ENCODE measurements around the gene PLEKHF1. TPM values are rescaled to one million over a fixed set of nuclear protein-coding genes. Genes with fewer than 3 reads are reported as not detected.

The PLEKHF1 gene, protein sequence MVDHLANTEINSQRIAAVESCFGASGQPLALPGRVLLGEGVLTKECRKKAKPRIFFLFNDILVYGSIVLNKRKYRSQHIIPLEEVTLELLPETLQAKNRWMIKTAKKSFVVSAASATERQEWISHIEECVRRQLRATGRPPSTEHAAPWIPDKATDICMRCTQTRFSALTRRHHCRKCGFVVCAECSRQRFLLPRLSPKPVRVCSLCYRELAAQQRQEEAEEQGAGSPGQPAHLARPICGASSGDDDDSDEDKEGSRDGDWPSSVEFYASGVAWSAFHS
- 10 to 100 TPM; 32.4 to 86.3 TPM for total RNA-seq

DNA sequence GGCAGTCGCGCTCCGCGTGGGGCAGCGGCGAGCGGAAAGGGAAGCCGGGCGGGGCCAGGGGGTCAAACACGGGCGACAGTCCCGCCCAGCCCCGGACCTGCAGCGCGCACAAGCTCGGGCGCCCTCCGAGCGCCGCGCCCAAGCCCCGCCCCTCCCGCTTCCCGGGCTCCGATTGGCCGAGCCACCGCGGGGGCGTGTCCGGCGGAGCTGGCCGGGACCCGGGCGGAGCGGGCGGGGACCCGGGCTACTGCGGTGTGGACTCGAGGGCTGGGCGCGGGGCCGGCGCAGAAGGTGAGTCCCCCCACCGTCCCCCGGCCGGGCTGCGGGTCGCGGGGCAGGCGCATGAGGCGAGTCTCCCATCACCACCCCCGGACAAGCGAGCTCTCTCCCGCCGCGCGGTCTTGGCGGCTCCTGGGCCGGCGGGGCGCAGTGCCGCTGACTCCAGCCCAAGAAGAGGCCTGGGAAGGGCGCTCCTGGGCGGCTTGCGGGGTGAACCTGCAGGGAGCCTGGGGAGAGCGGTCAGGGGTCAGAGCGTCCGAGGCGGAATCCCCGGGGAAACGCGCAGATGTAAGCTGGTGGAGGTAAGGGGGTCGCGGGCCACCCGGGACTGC is at the start of gene PLEKHF1:
PLEKHF1 (plus strand) TSS at position 247 of the 611 bp plus-strand sequence. CDS start 8,379 bp downstream, outside the sequence.
- TF ChIP-seq, protein P1, sequence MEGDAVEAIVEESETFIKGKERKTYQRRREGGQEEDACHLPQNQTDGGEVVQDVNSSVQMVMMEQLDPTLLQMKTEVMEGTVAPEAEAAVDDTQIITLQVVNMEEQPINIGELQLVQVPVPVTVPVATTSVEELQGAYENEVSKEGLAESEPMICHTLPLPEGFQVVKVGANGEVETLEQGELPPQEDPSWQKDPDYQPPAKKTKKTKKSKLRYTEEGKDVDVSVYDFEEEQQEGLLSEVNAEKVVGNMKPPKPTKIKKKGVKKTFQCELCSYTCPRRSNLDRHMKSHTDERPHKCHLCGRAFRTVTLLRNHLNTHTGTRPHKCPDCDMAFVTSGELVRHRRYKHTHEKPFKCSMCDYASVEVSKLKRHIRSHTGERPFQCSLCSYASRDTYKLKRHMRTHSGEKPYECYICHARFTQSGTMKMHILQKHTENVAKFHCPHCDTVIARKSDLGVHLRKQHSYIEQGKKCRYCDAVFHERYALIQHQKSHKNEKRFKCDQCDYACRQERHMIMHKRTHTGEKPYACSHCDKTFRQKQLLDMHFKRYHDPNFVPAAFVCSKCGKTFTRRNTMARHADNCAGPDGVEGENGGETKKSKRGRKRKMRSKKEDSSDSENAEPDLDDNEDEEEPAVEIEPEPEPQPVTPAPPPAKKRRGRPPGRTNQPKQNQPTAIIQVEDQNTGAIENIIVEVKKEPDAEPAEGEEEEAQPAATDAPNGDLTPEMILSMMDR (IDR thresholded peaks at IDR 0.05) = no peak
- Histone ChIP-seq H3K4me3 (peak within 1 kb of the TSS; percentile 87 to 89), H3K27ac (peak within 1 kb of the TSS; percentile 94 to 96), H3K9me3 (no peaks in the 10 kb centered on the region), H3K27me3 (no peaks in the 10 kb centered on the region), H3K36me3 (peaks cover 4% of the 10 kb centered on the region), H3K4me1 (peaks cover 0 to 76% of the 10 kb centered on the region in 2 donors)
- DNase-seq (ENCODE audit: low spot score) = peak; percentile 92

DNA sequence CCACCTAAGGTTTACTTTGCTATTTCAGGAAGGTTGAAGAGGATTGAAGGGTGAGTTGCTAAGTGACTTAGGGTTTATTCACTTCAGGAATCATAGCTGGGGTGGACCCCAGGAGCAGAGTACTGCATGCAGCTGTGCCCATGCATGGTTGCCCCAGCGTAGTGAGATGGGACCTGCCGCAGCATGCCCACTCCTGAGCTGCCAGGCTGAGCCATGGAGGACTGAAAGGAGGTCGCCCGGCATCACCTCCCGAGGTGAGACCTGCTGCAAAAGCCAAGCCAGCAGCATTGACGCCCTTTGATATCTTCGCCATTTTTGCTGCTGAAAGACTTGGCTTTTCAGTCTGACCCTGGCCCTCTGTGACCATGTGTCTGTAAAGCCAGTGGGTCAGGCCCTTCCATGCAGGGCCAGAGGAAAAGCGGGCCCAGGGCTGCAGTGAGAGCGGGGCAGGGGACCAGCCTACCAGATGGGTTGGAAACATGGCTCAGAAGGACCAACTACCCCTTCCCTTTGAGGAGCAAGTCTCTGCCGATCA is 49.3 kb upstream of the PLEKHF1 start:
- no peaks in the 10 kb centered on the region for H3K4me1 ChIP-seq
- TF ChIP-seq, protein P1 (IDR thresholded peaks at IDR 0.05) = no peak
- no peaks in the 10 kb centered on the region for H3K9me3 ChIP-seq
- no peak overlapping the region for H3K4me3 ChIP-seq
- no peaks in the 10 kb centered on the region for H3K27me3 ChIP-seq
- no peak for DNase-seq (ENCODE audit: low spot score)
- H3K27ac ChIP-seq = no peak overlapping the region
- peaks cover 48% of the 10 kb centered on the region for H3K36me3 ChIP-seq

DNA sequence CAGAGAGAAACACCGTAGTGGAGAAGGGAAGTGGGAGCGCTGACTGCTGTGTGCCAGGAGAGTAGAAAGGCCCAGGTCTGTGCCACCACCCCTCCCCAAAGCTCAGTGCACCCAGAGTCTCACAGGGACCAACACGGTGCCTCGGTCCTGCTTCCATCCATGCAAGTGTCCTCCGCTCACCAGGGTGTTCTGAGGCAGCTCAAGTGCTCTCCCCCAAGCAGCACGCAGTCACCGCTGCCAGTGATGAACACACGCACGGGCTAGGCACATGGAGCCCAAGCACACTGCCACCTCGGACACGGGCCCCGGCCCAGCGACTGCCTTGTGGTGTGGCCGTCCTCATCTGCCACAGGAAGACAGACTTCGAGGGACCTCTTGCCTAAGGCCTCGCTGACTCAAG is 48.7 kb upstream of the PLEKHF1 start:
- H3K9me3 ChIP-seq = no peaks in the 10 kb centered on the region
- H3K27ac ChIP-seq = no peak overlapping the region
- DNase-seq (ENCODE audit: low spot score) = no peak
- no peaks in the 10 kb centered on the region for H3K27me3 ChIP-seq
- no peak overlapping the region for H3K4me3 ChIP-seq
- peaks cover 43% of the 10 kb centered on the region for H3K36me3 ChIP-seq
- H3K4me1 ChIP-seq = no peaks in the 10 kb centered on the region
- TF ChIP-seq, protein P1 (IDR thresholded peaks at IDR 0.05) = no peak

DNA sequence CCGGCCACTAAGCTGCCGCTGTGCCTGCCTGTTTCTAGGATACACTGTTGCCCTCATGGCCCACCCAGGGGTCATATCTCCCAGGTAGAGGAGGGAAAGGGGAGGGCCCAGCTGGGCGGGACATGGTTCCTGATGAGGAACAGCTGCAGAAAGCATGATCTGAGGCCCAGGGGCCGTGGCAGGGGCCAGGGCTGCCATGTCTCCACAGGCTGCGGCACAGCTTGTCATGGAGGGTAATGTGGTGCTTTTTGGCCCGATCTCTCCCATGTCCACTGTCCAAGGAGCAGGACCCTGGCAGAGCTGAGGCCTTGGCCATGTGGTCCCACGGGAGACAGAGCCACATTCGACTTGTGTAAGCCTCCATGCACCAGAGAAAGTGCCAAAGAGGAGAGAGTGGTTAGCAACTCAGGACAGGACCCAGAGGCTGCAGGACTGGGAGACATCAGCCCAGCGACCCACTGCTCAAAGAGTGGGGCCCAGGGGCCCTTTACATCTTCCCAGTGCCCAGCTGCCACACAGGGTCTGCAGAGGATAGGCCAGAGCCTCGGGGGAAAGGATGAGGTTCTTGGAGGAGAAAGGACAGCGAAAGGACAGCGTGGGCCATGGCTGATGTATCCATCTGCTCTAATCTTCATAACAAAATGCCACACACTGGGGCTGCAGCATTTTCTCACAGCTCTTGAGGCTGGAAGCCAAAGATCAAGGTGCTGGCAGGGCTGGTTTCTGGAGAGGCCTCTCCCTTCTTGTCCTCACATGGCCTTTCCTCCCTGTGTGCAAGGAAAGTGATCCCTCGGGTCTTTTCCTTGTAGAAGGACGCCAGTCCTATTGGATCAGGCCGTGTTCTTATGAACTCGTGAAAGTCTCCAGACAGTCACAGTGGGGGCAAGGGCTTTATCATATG is 47.6 kb upstream of the PLEKHF1 start:
- Histone ChIP-seq H3K27me3 (no peaks in the 10 kb centered on the region), H3K4me3 (no peak overlapping the region), H3K36me3 (peaks cover 33% of the 10 kb centered on the region), H3K4me1 (no peaks in the 10 kb centered on the region), H3K27ac (no peak overlapping the region), H3K9me3 (no peaks in the 10 kb centered on the region)
- TF ChIP-seq, protein P1 (IDR thresholded peaks at IDR 0.05) = no peak
- no peak for DNase-seq (ENCODE audit: low spot score)

DNA sequence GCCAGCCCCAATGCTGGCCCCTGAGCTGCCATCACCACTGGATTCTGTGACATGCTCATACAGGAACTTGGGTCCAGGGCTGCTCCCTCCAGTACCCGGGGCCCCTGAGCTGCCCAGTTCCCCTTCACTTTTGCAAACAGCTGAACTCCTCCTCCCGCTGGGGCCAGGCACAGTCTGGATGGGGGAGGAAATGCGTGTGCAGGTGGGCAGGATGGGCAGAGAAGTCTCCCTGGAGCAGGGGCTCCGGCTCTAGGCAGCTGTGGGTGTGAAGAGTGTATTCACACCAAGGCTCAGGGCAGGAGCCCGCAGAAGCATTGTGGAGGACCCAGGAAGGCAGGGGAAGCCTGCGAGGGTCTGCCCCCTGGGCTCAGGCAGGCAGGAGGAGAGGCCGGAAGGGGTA is 46.8 kb upstream of the PLEKHF1 start:
- TF ChIP-seq, protein P1 (IDR thresholded peaks at IDR 0.05) = no peak
- Histone ChIP-seq H3K4me1 (no peaks in the 10 kb centered on the region), H3K27me3 (no peaks in the 10 kb centered on the region), H3K9me3 (no peaks in the 10 kb centered on the region), H3K4me3 (no peak overlapping the region), H3K27ac (no peak overlapping the region), H3K36me3 (peaks cover 24% of the 10 kb centered on the region)
- no peak for DNase-seq (ENCODE audit: low spot score)
